Measurements from ENCODE around the gene ZNF710. TPM values are rescaled to one million over a fixed set of nuclear protein-coding genes. Genes with fewer than 3 reads are reported as not detected.

ZNF710 gene
- total and polyA plus RNA-seq, 2 of the 8 experiments (the other 6 are each of a cell fraction or from before 2014, with no cell fraction given) = 10.5 to 24.0 TPM

- Histone ChIP-seq H3K18ac (ENCODE audit: extremely low read depth, low read length) (peak overlapping the region; percentile 44; the same call in 1 of the 2 replicates), H2BK12ac (ENCODE audit: low read depth, low read length) (peak overlapping the region; percentile 98; the same call in 1 of the 2 replicates), H3K27ac (ENCODE audit: low read depth, low read length) (no peak overlapping the region), H2BK20ac (ENCODE audit: low read length) (peak overlapping the region; percentile 82; the same call in 1 of the 2 replicates), H4K20me1 (replicated peaks in 1 of 2; ENCODE audit: control insufficient read depth in 1 of 2, insufficient read depth in 2 of 2, low read length in 2 of 2) (no peaks in the 10 kb centered on the region), H3K4me2 (ENCODE audit: insufficient read depth in 1 of 2, low read depth in 2 of 2, low read length in 2 of 2) (no peak overlapping the region), H3K23me2 (ENCODE audit: low read depth, low read length) (no peaks in the 10 kb centered on the region), H3K23ac (ENCODE audit: insufficient read length) (no peak overlapping the region), H3K14ac (ENCODE audit: insufficient read length) (no peak overlapping the region), H4K8ac (ENCODE audit: extremely low read depth, insufficient read depth, low read length) (no peak overlapping the region), H2BK5ac (ENCODE audit: low read depth, low read length) (0 out of 2 replicates have a peak overlapping the region, but pooled peaks have one; percentile 76), H3K4me3 (ENCODE audit: extremely low read depth in 1 of 4, insufficient read depth in 2 of 4, low read depth in 3 of 4, low read length in 4 of 4) (no peak overlapping the region), H4K5ac (ENCODE audit: insufficient read length, low read depth, low read length) (no peak overlapping the region), H2AFZ (ENCODE audit: low read length) (no peak overlapping the region), H3K9ac (replicated peaks in 1 of 4; ENCODE audit: extremely low read depth in 1 of 4, low read depth in 3 of 4, low read length in 3 of 4) (no peak overlapping the region), H4K91ac (replicated peaks; ENCODE audit: insufficient read length, low read length) (peak overlapping the region; percentile 83), H3K4me1 (replicated peaks in 1 of 4; ENCODE audit: control insufficient read depth in 3 of 4, insufficient read depth in 4 of 4, low read length in 3 of 4) (peaks cover 8 to 55% (median 43%) of the 10 kb centered on the region in 4 experiments), H3K56ac (replicated peaks; ENCODE audit: insufficient read length, low read depth, low read length) (no peak overlapping the region), H3K27me3 (replicated peaks in 1 of 4; ENCODE audit: control insufficient read depth in 3 of 4, extremely low read depth in 1 of 4, insufficient read depth in 3 of 4, low read length in 3 of 4) (no peaks in the 10 kb centered on the region), H2BK120ac (replicated peaks; ENCODE audit: low read depth, low read length) (peak overlapping the region; percentile 82), H3K4ac (replicated peaks; ENCODE audit: insufficient read length, low read depth, low read length) (no peak overlapping the region), H3K9me3 (ENCODE audit: insufficient read depth in 2 of 2, low read depth in 1 of 2, low read length in 1 of 2) (no peaks in the 10 kb centered on the region; a peak in 1 of 4 replicates), H3K36me3 (ENCODE audit: control insufficient read depth in 2 of 4, insufficient read depth in 4 of 4, low read length in 3 of 4) (no peaks in the 10 kb centered on the region), H2AK5ac (ENCODE audit: low read depth, low read length) (peak overlapping the region; percentile 43; the same call in 1 of the 2 replicates), H3K79me2 (ENCODE audit: control insufficient read depth in 1 of 2, insufficient read depth in 2 of 2, low read length in 2 of 2) (no peaks in the 10 kb centered on the region), H2BK15ac (ENCODE audit: low read length) (no peak overlapping the region), H3K79me1 (ENCODE audit: low read depth, low read length) (peaks cover 8% of the 10 kb centered on the region; the same call in 1 of the 2 replicates)
- CTCF ChIA-PET (ENCODE audit: partially characterized antibody) = interaction anchor here (1.0 to 1.7 kb wide), 4 partner anchors 10 to 173 kb away, joined by 3 to 4 read pairs (median 4); no protein-coding TSS in a partner anchor
- WGBS, 2 experiments (ENCODE audit: extremely low coverage in 1 of 2, insufficient coverage in 1 of 2, insufficient read length in 1 of 2, insufficient replicate concordance in 2 of 2, low coverage in 1 of 2, low lambda C conversion rate in 2 of 2, missing lambda C conversion rate in 1 of 2) = 89% methylated on average over 3 of the region's 3 CpGs; no CpG with 5 or more reads in 1 of the 2 experiments
- POLR2A ChIA-PET (ENCODE audit: partially characterized antibody) = interaction anchor here (1.0 to 4.8 kb wide), 3 partner anchors 11 to 167 kb away, joined by 3 to 29 read pairs (median 6); partner anchors contain the start of genes AP3S2 and ZNF710
- no peak for DNase-seq (ENCODE audit: low read depth in 1 of 2, low spot score in 2 of 2)
- no peak for FAIRE-seq
- TF ChIP-seq SP4 (IDR thresholded peaks at IDR 0.05; ENCODE audit: low read length) (no peak), GABPA (IDR thresholded peaks at IDR 0.05; ENCODE audit: borderline replicate concordance, insufficient read depth, low read length) (no peak), BCL11A (IDR thresholded peaks at IDR 0.05; ENCODE audit: low read depth in 2 of 2, low read length in 2 of 2) (no peak), SIRT6 (IDR thresholded peaks at IDR 0.05; ENCODE audit: low read length) (no peak), SRF (IDR thresholded peaks at IDR 0.05; ENCODE audit: low read depth, low read length) (no peak), RNF2 (IDR thresholded peaks at IDR 0.05; ENCODE audit: borderline replicate concordance, low read depth, low read length, missing control alignments, poor library complexity, severe bottlenecking) (no peak), MAX (IDR thresholded peaks at IDR 0.05) (no peak), POLR2AphosphoS5 (IDR thresholded peaks at IDR 0.05; ENCODE audit: low read depth, low read length) (no peak), ATF3 (IDR thresholded peaks at IDR 0.05; ENCODE audit: insufficient read depth, low read depth, low read length) (no peak)
Measured at GRCh38 chr15:90060797-90061196, 59.7 kb downstream of the ZNF710 start.

Measured in H1 (cell line).